Kidney (tissue), 14 donors: ENCODE data around the gene ARF1. TPM values are rescaled to one million over a fixed set of nuclear protein-coding genes. Genes with fewer than 3 reads are reported as not detected.
A peak's percentile ranks its signal among the peaks of the same experiment; 100 is the strongest.

Experiments used
- DNase-seq, 5 donors: peaks; one replicate each; pipeline ENCODE4 v3.0.0-alpha.2; 2013 to 2020
- FAIRE-seq: peaks from 2 replicates; lab custom pipeline; 2012; peaks lifted over from hg19 to GRCh38; lab: Jason Lieb, UNC
- H3K27ac ChIP-seq, 2 donors: one replicate each; pipeline ENCODE4 v1.7.0; 2013; ENCODE audit warnings: low read depth in 2 of 2, low read length in 2 of 2, inconsistent platforms in 1 of 2
- H3K27me3 ChIP-seq: one replicate; pipeline ENCODE4 v1.7.1; 2013; ENCODE audit warnings: low read length, inconsistent platforms; ENCODE audit not compliant: control insufficient read depth, insufficient read depth
- H3K36me3 ChIP-seq, 3 donors: one replicate each; pipeline versions ENCODE4 v1.7.0 to v1.7.1; 2013; ENCODE audit warnings: low read length in 3 of 3, control low read depth in 1 of 3, inconsistent platforms in 1 of 3; ENCODE audit not compliant: insufficient read depth in 3 of 3, control insufficient read depth in 2 of 3
- H3K4me1 ChIP-seq, 3 donors: one replicate each; pipeline versions ENCODE4 v1.7.0 to v1.7.1; 2013; ENCODE audit warnings: low read length in 3 of 3, inconsistent platforms in 1 of 3, low read depth in 1 of 3; ENCODE audit not compliant: control insufficient read depth in 2 of 3, insufficient read depth in 2 of 3
- H3K4me3 ChIP-seq, 3 donors: one replicate each; pipeline versions ENCODE4 v1.7.0 to v1.8.1; 2013; ENCODE audit warnings: low read length in 3 of 3, control low read depth in 1 of 3, inconsistent platforms in 1 of 3
- H3K9ac ChIP-seq, 3 donors: one replicate each; pipeline versions ENCODE4 v1.7.0 to v1.7.1; 2013; ENCODE audit warnings: low read length in 3 of 3, control low read depth in 1 of 3, inconsistent platforms in 1 of 3
- H3K9me3 ChIP-seq, 3 donors: one replicate each; pipeline versions ENCODE4 v1.7.0 to v1.7.1; 2013; ENCODE audit warnings: low read length in 3 of 3, control low read depth in 1 of 3, inconsistent platforms in 1 of 3; ENCODE audit not compliant: control insufficient read depth in 2 of 3, insufficient read depth in 1 of 3
- CTCF ChIP-seq: IDR thresholded peaks from 3 replicates; pipeline ENCODE4 v1.5.1; 2012; ENCODE audit warnings: mild to moderate bottlenecking, moderate library complexity, borderline replicate concordance; ENCODE audit not compliant: insufficient read depth; ENCODE audit errors: extremely low read depth
- intact Hi-C: fragments of 100-400 bp; cut with DNase I; formaldehyde crosslinking; loops from one replicate; pipeline ENCODE4 v1.11.1; 2022
- polyA plus RNA-seq: library from polyadenylated mRNA; stranded (reverse); fragments of 350-450 nt; fragmentation: Illumina TruSeq; extraction: RNeasy Lipid Tissue Mini Kit (QIAGEN cat#74804); gene quantifications from one replicate; pipeline ENCODE4 v1.2.3, GENCODE V29; 2014; ENCODE audit warnings: low read depth, low replicate concordance; ENCODE audit not compliant: insufficient read depth
- total RNA-seq: library from RNA; stranded (reverse); fragmentation: NEBNext Ultra II Directional; extraction: Animal tissue kit (Norgen Biotek cat#: 25700); gene quantifications from one replicate; pipeline ENCODE4 v1.2.1, GENCODE V29; 2021
- donor health status: control.
- donor health status: control.
- donor health status: control.
- donor health status: control.
- donor health status: control.
- donor health status: DM: yes; HTN: yes; CAD: no.
- donor health status: Normal renal cell carcinoma (clear cell type).

ARF1 gene
- total and polyA plus RNA-seq, 2 donors from 2014 or later: 383 to 398 TPM

GRCh38 chr1:228096416-228097332 lies 14.2 kb downstream of the ARF1 start:
- Histone ChIP-seq H3K4me3 (no peak overlapping the region), H3K9me3 (peaks cover 0 to 8% (median 0%) of the 10 kb centered on the region in 3 donors), H3K36me3 (peaks cover 0 to 25% (median 18%) of the 10 kb centered on the region in 3 donors), H3K9ac (no peak overlapping the region), H3K27ac (no peak overlapping the region), H3K27me3 (no peaks in the 10 kb centered on the region), H3K4me1 (peaks cover 0 to 13% (median 0%) of the 10 kb centered on the region in 3 donors)
- peak in 2 of 5 donors; percentile 24 to 64 for DNase-seq
- no peak for FAIRE-seq
- intact Hi-C loops: no loop called here
- no peak for TF ChIP-seq CTCF

DNA sequence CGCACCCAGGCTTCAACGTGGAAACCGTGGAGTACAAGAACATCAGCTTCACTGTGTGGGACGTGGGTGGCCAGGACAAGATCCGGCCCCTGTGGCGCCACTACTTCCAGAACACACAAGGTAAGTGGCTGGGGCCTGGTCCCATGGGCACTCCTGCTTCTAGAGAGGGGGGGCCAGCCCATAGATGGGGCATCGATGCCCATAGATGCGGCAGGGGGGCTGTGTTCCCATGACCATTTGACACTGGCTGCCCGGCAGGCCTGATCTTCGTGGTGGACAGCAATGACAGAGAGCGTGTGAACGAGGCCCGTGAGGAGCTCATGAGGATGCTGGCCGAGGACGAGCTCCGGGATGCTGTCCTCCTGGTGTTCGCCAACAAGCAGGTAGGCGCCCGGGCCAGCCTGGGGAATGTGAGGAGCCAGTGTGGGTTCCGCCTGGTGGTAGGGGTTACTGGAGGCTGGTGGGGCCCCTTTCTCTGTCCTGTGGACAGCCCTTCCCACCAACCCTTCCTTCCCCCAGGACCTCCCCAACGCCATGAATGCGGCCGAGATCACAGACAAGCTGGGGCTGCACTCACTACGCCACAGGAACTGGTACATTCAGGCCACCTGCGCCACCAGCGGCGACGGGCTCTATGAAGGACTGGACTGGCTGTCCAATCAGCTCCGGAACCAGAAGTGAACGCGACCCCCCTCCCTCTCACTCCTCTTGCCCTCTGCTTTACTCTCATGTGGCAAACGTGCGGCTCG lies 15.0 kb downstream of the ARF1 start:
- Histone ChIP-seq H3K27me3 (no peaks in the 10 kb centered on the region), H3K4me1 (peaks cover 0 to 9% (median 0%) of the 10 kb centered on the region in 3 donors), H3K27ac (no peak overlapping the region), H3K9me3 (peaks cover 0 to 8% (median 0%) of the 10 kb centered on the region in 3 donors), H3K4me3 (no peak overlapping the region), H3K36me3 (peaks cover 0 to 25% (median 18%) of the 10 kb centered on the region in 3 donors), H3K9ac (no peak overlapping the region)
- FAIRE-seq (no peak), DNase-seq (peak in 2 of 5 donors; percentile 33 to 70)
- TF ChIP-seq CTCF: no peak
- intact Hi-C loops: no loop called here

DNA sequence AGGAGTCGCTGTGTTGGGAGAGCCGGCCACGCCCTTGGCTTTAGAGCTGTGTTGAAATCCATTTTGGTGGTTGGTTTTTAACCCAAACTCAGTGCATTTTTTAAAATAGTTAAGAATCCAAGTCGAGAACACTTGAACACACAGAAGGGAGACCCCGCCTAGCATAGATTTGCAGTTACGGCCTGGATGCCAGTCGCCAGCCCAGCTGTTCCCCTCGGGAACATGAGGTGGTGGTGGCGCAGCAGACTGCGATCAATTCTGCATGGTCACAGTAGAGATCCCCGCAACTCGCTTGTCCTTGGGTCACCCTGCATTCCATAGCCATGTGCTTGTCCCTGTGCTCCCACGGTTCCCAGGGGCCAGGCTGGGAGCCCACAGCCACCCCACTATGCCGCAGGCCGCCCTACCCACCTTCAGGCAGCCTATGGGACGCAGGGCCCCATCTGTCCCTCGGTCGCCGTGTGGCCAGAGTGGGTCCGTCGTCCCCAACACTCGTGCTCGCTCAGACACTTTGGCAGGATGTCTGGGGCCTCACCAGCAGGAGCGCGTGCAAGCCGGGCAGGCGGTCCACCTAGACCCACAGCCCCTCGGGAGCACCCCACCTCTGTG lies 15.9 kb downstream of the ARF1 start:
- H3K9ac ChIP-seq: no peak overlapping the region
- H3K9me3 ChIP-seq: peaks cover 0 to 8% (median 0%) of the 10 kb centered on the region in 3 donors
- no peaks in the 10 kb centered on the region for H3K27me3 ChIP-seq
- intact Hi-C loops: no loop called here
- peaks cover 0 to 25% (median 18%) of the 10 kb centered on the region in 3 donors for H3K36me3 ChIP-seq
- no peak for FAIRE-seq
- H3K27ac ChIP-seq: no peak overlapping the region
- no peak for TF ChIP-seq CTCF
- H3K4me1 ChIP-seq: peaks cover 0 to 7% (median 0%) of the 10 kb centered on the region in 3 donors
- peak in 1 of 5 donors; percentile 32 for DNase-seq
- no peak overlapping the region for H3K4me3 ChIP-seq
